ENCODE results near the gene MRGPRD. TPM values are rescaled to one million over a fixed set of nuclear protein-coding genes. Genes with fewer than 3 reads are reported as not detected.

The MRGPRD gene
- total and polyA plus RNA-seq, 5 donors: not detected

DNA sequence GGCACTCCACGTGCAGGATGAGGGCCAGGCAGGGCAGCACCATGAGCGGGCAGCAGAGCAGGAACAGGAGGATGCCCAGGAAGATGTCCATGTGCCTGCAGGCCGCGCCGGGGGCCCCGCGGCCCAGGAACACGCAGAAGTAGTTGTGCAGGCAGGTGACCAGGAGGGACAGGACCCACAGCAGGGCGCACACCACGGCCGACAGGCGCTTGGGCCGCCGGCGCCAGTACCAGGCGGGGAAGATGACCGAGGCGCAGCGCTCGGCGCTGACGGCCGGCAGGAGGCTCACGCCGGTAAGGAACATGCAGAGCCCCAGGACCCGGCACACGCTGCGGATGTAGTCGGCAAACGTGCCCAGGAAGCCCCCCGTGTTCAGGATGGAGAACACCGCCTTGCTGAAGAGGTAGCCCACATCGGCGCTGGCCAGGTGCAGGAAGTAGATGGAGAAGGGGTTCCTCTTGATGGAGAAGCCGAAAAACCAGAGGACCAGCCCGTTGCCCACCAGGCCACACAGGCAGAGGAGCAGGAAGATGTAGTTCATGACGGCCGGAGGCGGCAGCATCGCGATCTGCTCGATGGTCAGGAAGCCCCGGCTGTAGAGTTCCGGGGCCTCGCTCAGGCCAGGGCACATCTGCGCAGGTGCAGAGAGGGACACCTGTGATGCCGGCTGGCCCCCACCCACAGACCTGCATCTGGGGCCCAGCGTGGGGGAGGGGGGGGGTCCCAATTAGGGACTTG, 25.0 kb upstream of the MRGPRD start:
- H3K9me3 ChIP-seq (ENCODE audit: control insufficient read depth, low read length): no peaks in the 10 kb centered on the region
- H3K4me3 ChIP-seq (ENCODE audit: low read length): no peak overlapping the region
- intact Hi-C loops (cut with DNase I): no loop called here
- ATAC-seq: no peak
- 87% methylated on average over 48 of the region's 48 CpGs for WGBS
- no peak overlapping the region for H3K27ac ChIP-seq (ENCODE audit: low read length)
- peak in 1 of 3 donors; percentile 48 for DNase-seq
- peaks cover 2% of the 10 kb centered on the region for H3K4me1 ChIP-seq (ENCODE audit: control insufficient read depth, insufficient read depth, low read length)
- H3K27me3 ChIP-seq (ENCODE audit: control insufficient read depth, insufficient read depth): no peaks in the 10 kb centered on the region

DNA sequence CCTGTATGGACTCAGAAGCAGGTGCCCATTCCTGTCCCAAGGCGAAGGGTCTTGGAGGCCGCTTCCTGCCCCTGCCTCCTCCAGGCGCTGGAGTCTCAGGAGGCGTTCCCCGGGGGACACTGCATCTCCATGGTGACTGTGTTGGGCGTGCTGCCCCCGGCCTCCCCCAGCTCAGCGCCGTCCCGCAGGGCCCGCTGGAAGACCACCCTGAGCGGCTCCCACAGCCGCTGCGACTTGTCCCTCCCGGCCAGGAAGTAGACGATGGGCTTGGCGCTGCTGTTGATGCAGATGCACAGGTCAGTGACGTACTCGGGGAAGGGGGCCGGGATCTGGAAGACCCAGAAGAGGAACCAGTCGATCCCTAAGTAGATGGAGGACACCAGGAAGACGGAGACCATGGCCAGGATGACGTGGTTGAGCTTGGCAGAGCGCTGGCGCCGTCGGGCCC, 24.4 kb upstream of the MRGPRD start:
- Histone ChIP-seq H3K9me3 (ENCODE audit: control insufficient read depth, low read length) (no peaks in the 10 kb centered on the region), H3K27me3 (ENCODE audit: control insufficient read depth, insufficient read depth) (no peaks in the 10 kb centered on the region), H3K4me1 (ENCODE audit: control insufficient read depth, insufficient read depth, low read length) (peaks cover 2% of the 10 kb centered on the region), H3K27ac (ENCODE audit: low read length) (no peak overlapping the region), H3K4me3 (ENCODE audit: low read length) (no peak overlapping the region)
- DNase-seq (peak in 1 of 3 donors; percentile 54), ATAC-seq (no peak)
- WGBS: 90% methylated on average over 27 of the region's 27 CpGs
- intact Hi-C loops (cut with DNase I): no loop called here

GRCh38 chr11:69004411-69005182, 23.8 kb upstream of the MRGPRD start:
- Histone ChIP-seq H3K27me3 (ENCODE audit: control insufficient read depth, insufficient read depth) (no peaks in the 10 kb centered on the region), H3K4me1 (ENCODE audit: control insufficient read depth, insufficient read depth, low read length) (peaks cover 2% of the 10 kb centered on the region), H3K9me3 (ENCODE audit: control insufficient read depth, low read length) (no peaks in the 10 kb centered on the region), H3K27ac (ENCODE audit: low read length) (no peak overlapping the region), H3K4me3 (ENCODE audit: low read length) (no peak overlapping the region)
- ATAC-seq (no peak), DNase-seq (peak in 2 of 3 donors; percentile 21 to 28)
- intact Hi-C loops (cut with DNase I): no loop called here
- 81% methylated on average over 13 of the region's 13 CpGs for WGBS

GRCh38 chr11:69003866-69004367, 23.1 kb upstream of the MRGPRD start:
- Histone ChIP-seq H3K9me3 (ENCODE audit: control insufficient read depth, low read length) (no peaks in the 10 kb centered on the region), H3K4me1 (ENCODE audit: control insufficient read depth, insufficient read depth, low read length) (peaks cover 2% of the 10 kb centered on the region), H3K4me3 (ENCODE audit: low read length) (no peak overlapping the region), H3K27me3 (ENCODE audit: control insufficient read depth, insufficient read depth) (no peaks in the 10 kb centered on the region), H3K27ac (ENCODE audit: low read length) (no peak overlapping the region)
- intact Hi-C loops (cut with DNase I): no loop called here
- DNase-seq: peak in 1 of 3 donors; percentile 39
- WGBS: 90% methylated on average over 20 of the region's 20 CpGs
- no peak for ATAC-seq

GRCh38 chr11:69003301-69003865, 22.6 kb upstream of the MRGPRD start:
- Histone ChIP-seq H3K4me1 (ENCODE audit: control insufficient read depth, insufficient read depth, low read length) (peaks cover 3% of the 10 kb centered on the region), H3K9me3 (ENCODE audit: control insufficient read depth, low read length) (no peaks in the 10 kb centered on the region), H3K4me3 (ENCODE audit: low read length) (no peak overlapping the region), H3K27me3 (ENCODE audit: control insufficient read depth, insufficient read depth) (no peaks in the 10 kb centered on the region), H3K27ac (ENCODE audit: low read length) (no peak overlapping the region)
- ATAC-seq: no peak
- DNase-seq: peak in 1 of 3 donors; percentile 37
- intact Hi-C loops (cut with DNase I): no loop called here
- 92% methylated on average over 9 of the region's 9 CpGs for WGBS

GRCh38 chr11:69002570-69003231, 21.9 kb upstream of the MRGPRD start:
- Histone ChIP-seq H3K27me3 (ENCODE audit: control insufficient read depth, insufficient read depth) (no peaks in the 10 kb centered on the region), H3K4me1 (ENCODE audit: control insufficient read depth, insufficient read depth, low read length) (peaks cover 1% of the 10 kb centered on the region), H3K27ac (ENCODE audit: low read length) (no peak overlapping the region), H3K9me3 (ENCODE audit: control insufficient read depth, low read length) (no peaks in the 10 kb centered on the region), H3K4me3 (ENCODE audit: low read length) (no peak overlapping the region)
- peak in 1 of 3 donors; percentile 50 for DNase-seq
- no peak for ATAC-seq
- 85% methylated on average over 13 of the region's 13 CpGs for WGBS
- intact Hi-C loops (cut with DNase I): no loop called here

- Histone ChIP-seq H3K27me3 (ENCODE audit: control insufficient read depth, insufficient read depth) (no peaks in the 10 kb centered on the region), H3K27ac (ENCODE audit: low read length) (no peak overlapping the region), H3K9me3 (ENCODE audit: control insufficient read depth, low read length) (no peaks in the 10 kb centered on the region), H3K4me1 (ENCODE audit: control insufficient read depth, insufficient read depth, low read length) (peaks cover 1% of the 10 kb centered on the region), H3K4me3 (ENCODE audit: low read length) (no peak overlapping the region)
- WGBS: 78% methylated on average over 6 of the region's 6 CpGs
- DNase-seq: no peak
- intact Hi-C loops (cut with DNase I): no loop called here
- ATAC-seq: no peak
Observed at GRCh38 chr11:69002110-69002569, 21.4 kb upstream of the MRGPRD start.

GRCh38 chr11:69001243-69002081, 20.7 kb upstream of the MRGPRD start:
- Histone ChIP-seq H3K9me3 (ENCODE audit: control insufficient read depth, low read length) (no peaks in the 10 kb centered on the region), H3K27me3 (ENCODE audit: control insufficient read depth, insufficient read depth) (no peaks in the 10 kb centered on the region), H3K4me3 (ENCODE audit: low read length) (no peak overlapping the region), H3K27ac (ENCODE audit: low read length) (peak overlapping the region; percentile 72), H3K4me1 (ENCODE audit: control insufficient read depth, insufficient read depth, low read length) (peaks cover 1% of the 10 kb centered on the region)
- DNase-seq (no peak), ATAC-seq (no peak)
- intact Hi-C loops (cut with DNase I): no loop called here
- WGBS: 75% methylated on average over 23 of the region's 23 CpGs

GRCh38 chr11:69000831-69001242, 20.1 kb upstream of the MRGPRD start:
- Histone ChIP-seq H3K27me3 (ENCODE audit: control insufficient read depth, insufficient read depth) (no peaks in the 10 kb centered on the region), H3K9me3 (ENCODE audit: control insufficient read depth, low read length) (no peaks in the 10 kb centered on the region), H3K4me3 (ENCODE audit: low read length) (no peak overlapping the region), H3K27ac (ENCODE audit: low read length) (peak overlapping the region; percentile 72), H3K4me1 (ENCODE audit: control insufficient read depth, insufficient read depth, low read length) (peaks cover 1% of the 10 kb centered on the region)
- peak in 2 of 3 donors; percentile 64 to 78 for DNase-seq
- peak; percentile 64 to 72 for ATAC-seq
- intact Hi-C loops (cut with DNase I): no loop called here
- WGBS: 41% methylated on average over 8 of the region's 8 CpGs

DNA sequence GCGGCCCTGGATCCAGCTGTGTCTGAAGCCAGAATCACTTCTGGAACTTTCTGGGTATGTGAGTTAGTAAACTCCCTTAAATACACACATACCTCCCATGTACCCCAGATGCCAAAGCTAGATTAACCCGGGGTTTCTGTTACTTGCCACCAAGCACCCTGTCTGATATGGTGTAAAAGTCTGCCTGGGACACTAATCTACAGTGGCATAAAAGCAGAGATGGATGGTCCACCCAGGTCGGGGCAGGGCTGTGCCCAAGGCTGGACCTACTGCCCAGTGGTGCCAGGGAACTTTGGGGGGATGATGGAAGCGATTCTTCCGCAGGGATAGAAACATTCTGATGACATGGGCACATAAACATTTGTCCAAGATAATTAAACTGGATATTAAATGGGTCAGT, 19.6 kb upstream of the MRGPRD start:
- Histone ChIP-seq H3K9me3 (ENCODE audit: control insufficient read depth, low read length) (no peaks in the 10 kb centered on the region), H3K27me3 (ENCODE audit: control insufficient read depth, insufficient read depth) (no peaks in the 10 kb centered on the region), H3K27ac (ENCODE audit: low read length) (no peak overlapping the region), H3K4me1 (ENCODE audit: control insufficient read depth, insufficient read depth, low read length) (peaks cover 1% of the 10 kb centered on the region), H3K4me3 (ENCODE audit: low read length) (no peak overlapping the region)
- ATAC-seq: no peak
- DNase-seq: no peak
- 77% methylated on average over 5 of the region's 5 CpGs for WGBS
- intact Hi-C loops (cut with DNase I): no loop called here
